Keratinocyte (primary cell): Measurements from ENCODE around the gene DGCR6L. TPM values are rescaled to one million over a fixed set of nuclear protein-coding genes. Genes with fewer than 3 reads are reported as not detected.
A peak's percentile ranks its signal among the peaks of the same experiment; 100 is the strongest.
"Not testable (repeated sequence)": the region's sequence is repeated elsewhere in the genome, so short reads cannot be mapped to it uniquely, and the experiment has no call there.

Experiments used
- DNase-seq: peaks from one replicate; pipeline ENCODE4 v3.0.0-alpha.2; 2011; ENCODE audit warnings: low read depth, missing footprints, low spot score
- FAIRE-seq: peaks from 2 replicates; lab custom pipeline; 2011; peaks lifted over from hg19 to GRCh38; lab: Jason Lieb, UNC
- H2AFZ ChIP-seq: 2 replicates; pipeline ENCODE4 v1.6.0; 2012; ENCODE audit warnings: low read length, control low read depth, inconsistent platforms; ENCODE audit not compliant: control insufficient read depth
- H3K27ac ChIP-seq: 2 replicates; pipeline ENCODE4 v1.5.1; 2011; ENCODE audit warnings: low read length; ENCODE audit not compliant: control insufficient read depth, insufficient read depth
- H3K27me3 ChIP-seq: 3 replicates; pipeline ENCODE4 v1.6.0; 2011; ENCODE audit warnings: low read length; ENCODE audit not compliant: control insufficient read depth, insufficient read depth; ENCODE audit errors: extremely low read depth
- H3K36me3 ChIP-seq, 2 experiments: 2 replicates in 1 of 2; 3 replicates in 1 of 2; pipeline ENCODE4 v1.5.1; 2011; ENCODE audit warnings: low read length in 2 of 2, mild to moderate bottlenecking in 1 of 2; ENCODE audit not compliant: control insufficient read depth in 2 of 2, insufficient read depth in 2 of 2; ENCODE audit errors: extremely low read depth in 1 of 2
- H3K4me1 ChIP-seq: 3 replicates; pipeline ENCODE4 v1.5.1; 2011; ENCODE audit warnings: low read length; ENCODE audit not compliant: control insufficient read depth, insufficient read depth; ENCODE audit errors: extremely low read depth
- H3K4me2 ChIP-seq: 3 replicates; pipeline ENCODE4 v1.6.0; 2011; ENCODE audit warnings: low read depth, low read length; ENCODE audit not compliant: control insufficient read depth, insufficient read depth; ENCODE audit errors: extremely low read depth
- H3K4me3 ChIP-seq, 3 experiments: fragments of 200-600 bp in 1 of 3; sonication (generic) in 1 of 3; 2 replicates in 2 of 3; 3 replicates in 1 of 3; pipeline ENCODE4 v1.5.1; 2011 to 2016; ENCODE audit warnings: low read length in 3 of 3, mild to moderate bottlenecking in 3 of 3, control low read depth in 2 of 3, inconsistent platforms in 1 of 3, low read depth in 1 of 3, mixed read lengths in 1 of 3, mixed run types in 1 of 3, moderate library complexity in 1 of 3; ENCODE audit not compliant: control insufficient read depth in 2 of 3, insufficient read depth in 2 of 3; ENCODE audit errors: extremely low read depth in 1 of 3
- H3K79me2 ChIP-seq: 2 replicates; pipeline ENCODE4 v1.6.0; 2012; ENCODE audit warnings: low read length; ENCODE audit not compliant: control insufficient read depth, insufficient read depth
- H3K9ac ChIP-seq: 3 replicates; pipeline ENCODE4 v1.6.0; 2011; ENCODE audit warnings: low read length; ENCODE audit not compliant: control insufficient read depth, insufficient read depth; ENCODE audit errors: extremely low read depth
- H3K9me1 ChIP-seq: 3 replicates; pipeline ENCODE4 v1.6.0; 2011; ENCODE audit warnings: low read length; ENCODE audit not compliant: control insufficient read depth, insufficient read depth; ENCODE audit errors: extremely low read depth
- H3K9me3 ChIP-seq: 2 replicates; pipeline ENCODE4 v1.5.1; 2012; ENCODE audit warnings: low read depth, low read length; ENCODE audit not compliant: control insufficient read depth
- H4K20me1 ChIP-seq: 3 replicates; pipeline ENCODE4 v1.6.0; 2011; ENCODE audit warnings: low read length; ENCODE audit not compliant: control insufficient read depth, insufficient read depth; ENCODE audit errors: extremely low read depth
- EZH2 ChIP-seq: IDR thresholded peaks from one replicate; pipeline ENCODE4 v1.6.1; 2012; ENCODE audit warnings: inconsistent platforms, mild to moderate bottlenecking, low read length, moderate library complexity
- dilution Hi-C: fragments of 300-500 bp; cut with MboI; formaldehyde crosslinking; loops from one replicate; pipeline ENCODE4 v1.7.0; 2020; ENCODE audit warnings: low sequenced_read_pairs; ENCODE audit not compliant: extremely low pct_ligation_motif_present
- polyA plus RNA-seq, 5 experiments: library from polyadenylated mRNA; depleted of rRNA in 3 of 5; stranded (reverse) in 3 of 5; stranded (forward) in 1 of 5; unstranded in 1 of 5; fragments of >200 nt; gene quantifications; 1 replicate in 1 of 5; 2 replicates in 3 of 5; 3 replicates in 1 of 5; pipeline versions ENCODE4 v1.2.1 to v1.2.3, GENCODE V29; 2011 to 2012; ENCODE audit warnings: missing spikeins in 2 of 5, low read depth in 1 of 5, low replicate concordance in 1 of 5
- TF ChIP-seq, protein P1 (sequence below), 3 experiments: IDR thresholded peaks in 1 of 3; conservative IDR thresholded peaks in 1 of 3; optimal IDR thresholded peaks in 1 of 3; 2 replicates in 2 of 3; 3 replicates in 1 of 3; pipeline versions ENCODE3 to v1.5.1; 2011; ENCODE audit warnings: low read length in 3 of 3, mild to moderate bottlenecking in 3 of 3, moderate library complexity in 2 of 3, control low read depth in 1 of 3, inconsistent platforms in 1 of 3; ENCODE audit not compliant: insufficient read depth in 2 of 3; ENCODE audit errors: extremely low read depth in 1 of 3

Gene DGCR6L
- polyA plus RNA-seq, 1 donor (not counting 4 experiments of a cell fraction or from before 2014, with no cell fraction given) = 19.2 TPM

GRCh38 chr22:20354238-20354975 lies 34.5 kb upstream of the DGCR6L start:
- H4K20me1 ChIP-seq = no peaks in the 10 kb centered on the region
- H3K4me3 ChIP-seq = no peak overlapping the region
- dilution Hi-C loops = no loop called here
- H3K9ac ChIP-seq = no peak overlapping the region
- no peaks in the 10 kb centered on the region for H3K9me3 ChIP-seq
- no peak for FAIRE-seq
- H3K27me3 ChIP-seq = no peaks in the 10 kb centered on the region
- TF ChIP-seq, protein P1, sequence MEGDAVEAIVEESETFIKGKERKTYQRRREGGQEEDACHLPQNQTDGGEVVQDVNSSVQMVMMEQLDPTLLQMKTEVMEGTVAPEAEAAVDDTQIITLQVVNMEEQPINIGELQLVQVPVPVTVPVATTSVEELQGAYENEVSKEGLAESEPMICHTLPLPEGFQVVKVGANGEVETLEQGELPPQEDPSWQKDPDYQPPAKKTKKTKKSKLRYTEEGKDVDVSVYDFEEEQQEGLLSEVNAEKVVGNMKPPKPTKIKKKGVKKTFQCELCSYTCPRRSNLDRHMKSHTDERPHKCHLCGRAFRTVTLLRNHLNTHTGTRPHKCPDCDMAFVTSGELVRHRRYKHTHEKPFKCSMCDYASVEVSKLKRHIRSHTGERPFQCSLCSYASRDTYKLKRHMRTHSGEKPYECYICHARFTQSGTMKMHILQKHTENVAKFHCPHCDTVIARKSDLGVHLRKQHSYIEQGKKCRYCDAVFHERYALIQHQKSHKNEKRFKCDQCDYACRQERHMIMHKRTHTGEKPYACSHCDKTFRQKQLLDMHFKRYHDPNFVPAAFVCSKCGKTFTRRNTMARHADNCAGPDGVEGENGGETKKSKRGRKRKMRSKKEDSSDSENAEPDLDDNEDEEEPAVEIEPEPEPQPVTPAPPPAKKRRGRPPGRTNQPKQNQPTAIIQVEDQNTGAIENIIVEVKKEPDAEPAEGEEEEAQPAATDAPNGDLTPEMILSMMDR (optimal IDR thresholded peaks at IDR 0.05 in 1 of 3, IDR thresholded peaks at IDR 0.05 in 1 of 3, conservative IDR thresholded peaks at IDR 0.05 in 1 of 3; ENCODE audit: extremely low read depth in 1 of 3, insufficient read depth in 2 of 3, low read length in 3 of 3) = no peak
- no peak for TF ChIP-seq EZH2
- DNase-seq = no peak
- no peaks in the 10 kb centered on the region for H3K9me1 ChIP-seq
- H3K4me2 ChIP-seq = no peak overlapping the region
- no peak overlapping the region for H3K27ac ChIP-seq
- no peaks in the 10 kb centered on the region for H3K79me2 ChIP-seq
- H3K4me1 ChIP-seq = peaks cover 3% of the 10 kb centered on the region
- H2AFZ ChIP-seq = no peak overlapping the region
- no peaks in the 10 kb centered on the region for H3K36me3 ChIP-seq

GRCh38 chr22:20352536-20352935 lies 32.7 kb upstream of the DGCR6L start:
- FAIRE-seq, dilution Hi-C loops, H3K9me3 ChIP-seq, H3K9me1 ChIP-seq, H2AFZ ChIP-seq, H3K27ac ChIP-seq, H3K79me2 ChIP-seq, H3K4me2 ChIP-seq, H3K4me3 ChIP-seq, H4K20me1 ChIP-seq, H3K9ac ChIP-seq, H3K4me1 ChIP-seq, H3K36me3 ChIP-seq, H3K27me3 ChIP-seq: not testable (repeated sequence)
- DNase-seq = peak; percentile 2

DNA sequence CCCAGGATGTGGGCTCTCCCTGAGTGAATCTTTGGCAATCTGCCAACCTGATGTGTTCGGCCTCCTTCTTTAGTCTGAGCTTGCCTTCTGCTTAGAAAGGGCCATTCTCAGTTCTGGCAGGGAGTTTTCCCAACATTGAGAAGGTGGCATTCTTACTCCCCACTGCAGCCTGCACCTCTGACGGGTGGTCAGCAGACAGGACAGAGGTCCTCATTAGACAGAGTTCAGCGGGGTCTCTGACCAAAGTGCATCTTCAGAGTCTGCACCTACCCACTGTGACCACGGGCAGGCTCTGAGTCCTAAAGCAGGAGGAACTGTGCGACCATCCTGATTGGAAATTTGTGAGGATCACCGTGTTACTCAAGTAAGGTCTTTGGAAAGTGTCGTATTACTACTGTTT lies 26.7 kb upstream of the DGCR6L start:
- H3K4me3 ChIP-seq, H3K9me3 ChIP-seq, H3K4me1 ChIP-seq, H3K9me1 ChIP-seq, DNase-seq, H2AFZ ChIP-seq, H3K27me3 ChIP-seq, H3K9ac ChIP-seq, dilution Hi-C loops, FAIRE-seq, H3K27ac ChIP-seq, H4K20me1 ChIP-seq, H3K36me3 ChIP-seq, H3K79me2 ChIP-seq, H3K4me2 ChIP-seq: not testable (repeated sequence)

GRCh38 chr22:20338291-20338690 lies 18.4 kb upstream of the DGCR6L start:
- H3K4me3 ChIP-seq, H3K4me2 ChIP-seq, H3K79me2 ChIP-seq, dilution Hi-C loops, H4K20me1 ChIP-seq, H3K27me3 ChIP-seq, DNase-seq, H2AFZ ChIP-seq, H3K27ac ChIP-seq, H3K9me1 ChIP-seq, H3K9ac ChIP-seq, H3K4me1 ChIP-seq, H3K9me3 ChIP-seq, H3K36me3 ChIP-seq, FAIRE-seq: not testable (repeated sequence)
